Suprapubic skin (tissue), 4 donors: ENCODE data around the gene TCF12.

Source experiments
- POLR2A ChIP-seq, 2 donors: fragments of 450-650 bp; IDR thresholded peaks; one replicate each; pipeline ENCODE4 v1.6.1; 2017; ENCODE audit warnings: antibody characterized with exemption in 2 of 2, mild to moderate bottlenecking in 2 of 2, moderate library complexity in 2 of 2
- POLR2AphosphoS5 ChIP-seq, 3 donors: sonication (generic); formaldehyde crosslinking; IDR thresholded peaks; one replicate each; pipeline ENCODE4 v1.6.1; 2017; ENCODE audit warnings: antibody characterized with exemption in 3 of 3
- TF ChIP-seq, protein P1 (sequence below), 2 donors: fragments of 200-600 bp in 1 of 2; fragments of 450-650 bp in 1 of 2; sonication (generic) in 1 of 2; IDR thresholded peaks; one replicate each; pipeline ENCODE4 v1.5.1; 2016 to 2019; ENCODE audit warnings: antibody characterized with exemption in 2 of 2, mild to moderate bottlenecking in 1 of 2, moderate library complexity in 1 of 2

DNA sequence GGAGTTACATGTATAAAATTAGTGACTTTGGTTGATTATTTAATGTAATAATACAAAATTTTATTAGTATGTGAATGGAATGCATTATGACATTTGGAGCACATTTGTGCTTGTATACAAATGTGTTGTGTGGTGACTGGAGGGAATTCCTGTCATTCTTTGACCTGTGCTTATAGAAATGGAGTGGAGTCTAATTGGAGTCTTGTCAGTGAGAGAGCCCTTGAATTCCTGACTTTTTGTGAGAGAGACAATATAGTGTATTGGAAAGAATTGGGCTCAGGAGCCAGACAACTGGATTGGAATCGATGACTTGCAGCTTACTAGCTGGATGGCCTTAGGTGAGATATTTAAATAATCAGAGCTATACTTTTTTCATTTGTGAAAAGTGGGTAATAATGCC, 9.4 kb downstream of the TCF12 start:
- TF ChIP-seq, protein P1, sequence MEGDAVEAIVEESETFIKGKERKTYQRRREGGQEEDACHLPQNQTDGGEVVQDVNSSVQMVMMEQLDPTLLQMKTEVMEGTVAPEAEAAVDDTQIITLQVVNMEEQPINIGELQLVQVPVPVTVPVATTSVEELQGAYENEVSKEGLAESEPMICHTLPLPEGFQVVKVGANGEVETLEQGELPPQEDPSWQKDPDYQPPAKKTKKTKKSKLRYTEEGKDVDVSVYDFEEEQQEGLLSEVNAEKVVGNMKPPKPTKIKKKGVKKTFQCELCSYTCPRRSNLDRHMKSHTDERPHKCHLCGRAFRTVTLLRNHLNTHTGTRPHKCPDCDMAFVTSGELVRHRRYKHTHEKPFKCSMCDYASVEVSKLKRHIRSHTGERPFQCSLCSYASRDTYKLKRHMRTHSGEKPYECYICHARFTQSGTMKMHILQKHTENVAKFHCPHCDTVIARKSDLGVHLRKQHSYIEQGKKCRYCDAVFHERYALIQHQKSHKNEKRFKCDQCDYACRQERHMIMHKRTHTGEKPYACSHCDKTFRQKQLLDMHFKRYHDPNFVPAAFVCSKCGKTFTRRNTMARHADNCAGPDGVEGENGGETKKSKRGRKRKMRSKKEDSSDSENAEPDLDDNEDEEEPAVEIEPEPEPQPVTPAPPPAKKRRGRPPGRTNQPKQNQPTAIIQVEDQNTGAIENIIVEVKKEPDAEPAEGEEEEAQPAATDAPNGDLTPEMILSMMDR (IDR thresholded peaks at IDR 0.05), result no peak
- TF ChIP-seq POLR2A (IDR thresholded peaks at IDR 0.05) (no peak), POLR2AphosphoS5 (IDR thresholded peaks at IDR 0.05) (no peak)
